ENCODE measurements around the gene ENTPD8.

DNA sequence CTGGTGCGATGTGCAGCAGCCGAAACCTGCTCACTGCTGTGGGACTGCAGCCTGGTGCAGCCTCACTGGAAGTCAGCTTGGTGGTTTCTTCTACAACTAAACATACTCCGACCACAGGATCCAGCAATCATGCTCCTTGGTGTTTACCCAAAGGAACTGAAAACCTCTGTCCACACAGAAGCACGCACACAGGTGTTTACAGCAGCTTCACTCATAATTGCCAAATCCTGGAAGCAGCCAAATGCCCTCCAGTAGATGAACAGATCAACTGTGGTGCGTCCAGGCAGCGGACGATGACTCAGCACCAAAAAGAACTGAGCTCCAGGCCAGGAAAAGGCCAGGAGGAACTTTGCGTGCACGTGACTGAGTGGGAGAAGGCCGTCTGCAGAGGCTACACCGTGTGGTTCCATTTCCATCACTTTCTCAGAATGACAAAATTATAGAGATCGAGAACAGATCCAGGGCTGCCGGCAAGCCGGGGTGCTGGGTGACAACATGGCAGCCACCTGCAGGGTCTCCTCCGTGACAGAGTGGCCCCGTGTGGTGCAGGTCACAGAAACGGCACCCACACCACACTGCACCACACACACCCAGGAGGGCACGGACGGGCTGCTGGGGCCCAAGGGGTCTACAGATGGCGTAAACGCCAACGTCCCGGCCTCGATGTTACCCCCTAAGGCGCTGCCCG, 41.1 kb upstream of the ENTPD8 start:
- TF ChIP-seq, protein P1, sequence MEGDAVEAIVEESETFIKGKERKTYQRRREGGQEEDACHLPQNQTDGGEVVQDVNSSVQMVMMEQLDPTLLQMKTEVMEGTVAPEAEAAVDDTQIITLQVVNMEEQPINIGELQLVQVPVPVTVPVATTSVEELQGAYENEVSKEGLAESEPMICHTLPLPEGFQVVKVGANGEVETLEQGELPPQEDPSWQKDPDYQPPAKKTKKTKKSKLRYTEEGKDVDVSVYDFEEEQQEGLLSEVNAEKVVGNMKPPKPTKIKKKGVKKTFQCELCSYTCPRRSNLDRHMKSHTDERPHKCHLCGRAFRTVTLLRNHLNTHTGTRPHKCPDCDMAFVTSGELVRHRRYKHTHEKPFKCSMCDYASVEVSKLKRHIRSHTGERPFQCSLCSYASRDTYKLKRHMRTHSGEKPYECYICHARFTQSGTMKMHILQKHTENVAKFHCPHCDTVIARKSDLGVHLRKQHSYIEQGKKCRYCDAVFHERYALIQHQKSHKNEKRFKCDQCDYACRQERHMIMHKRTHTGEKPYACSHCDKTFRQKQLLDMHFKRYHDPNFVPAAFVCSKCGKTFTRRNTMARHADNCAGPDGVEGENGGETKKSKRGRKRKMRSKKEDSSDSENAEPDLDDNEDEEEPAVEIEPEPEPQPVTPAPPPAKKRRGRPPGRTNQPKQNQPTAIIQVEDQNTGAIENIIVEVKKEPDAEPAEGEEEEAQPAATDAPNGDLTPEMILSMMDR (conservative IDR thresholded peaks at IDR 0.05; ENCODE audit: low read depth, low read length), result no peak
- no peak for TF ChIP-seq EZH2 (IDR thresholded peaks at IDR 0.05; ENCODE audit: low read length, unreplicated experiment)
